Measurements from ENCODE around the gene PPP1R12C. TPM values are rescaled to one million over a fixed set of nuclear protein-coding genes. Genes with fewer than 3 reads are reported as not detected.

PPP1R12C gene
- total RNA-seq, 1 donor from 2014 or later = 110 TPM

DNA sequence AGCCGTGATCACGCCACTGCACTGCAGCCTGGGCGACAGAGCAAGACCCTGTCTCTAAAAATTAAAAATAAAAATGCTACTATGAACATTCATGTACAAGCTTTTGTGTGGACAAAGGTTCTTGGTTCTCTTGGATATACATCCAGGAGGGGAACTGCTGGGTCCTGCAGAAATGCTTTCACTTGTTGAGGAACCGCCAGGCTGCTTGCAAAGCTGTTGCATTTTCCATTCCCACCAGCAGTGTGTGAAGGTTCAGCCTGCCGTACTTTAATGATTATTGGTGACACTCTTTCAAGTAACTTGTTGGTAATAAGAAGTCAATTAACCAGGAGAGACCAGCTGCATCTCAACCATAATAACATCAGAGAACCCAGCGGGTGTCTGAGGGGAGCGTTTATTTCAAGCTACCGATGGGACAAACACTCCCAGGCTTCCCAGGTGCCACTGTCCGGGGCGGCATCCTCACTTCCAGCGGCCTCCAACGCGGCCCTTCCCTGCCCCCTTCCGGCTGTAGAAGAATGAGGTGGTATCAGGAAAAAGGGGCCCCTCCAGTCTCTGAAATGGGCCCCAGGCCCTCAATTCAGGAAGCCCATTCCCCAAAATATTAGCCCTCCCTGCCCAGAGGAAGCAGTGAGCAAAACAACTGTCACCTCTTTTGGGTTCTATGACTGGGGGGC lies 15.2 kb upstream of the PPP1R12C start:
- H3K4me3 Mint-ChIP-seq (ENCODE audit: low read depth) = no peak overlapping the region
- no peak for DNase-seq (ENCODE audit: low spot score, unreplicated experiment)
- TF ChIP-seq, protein P1, sequence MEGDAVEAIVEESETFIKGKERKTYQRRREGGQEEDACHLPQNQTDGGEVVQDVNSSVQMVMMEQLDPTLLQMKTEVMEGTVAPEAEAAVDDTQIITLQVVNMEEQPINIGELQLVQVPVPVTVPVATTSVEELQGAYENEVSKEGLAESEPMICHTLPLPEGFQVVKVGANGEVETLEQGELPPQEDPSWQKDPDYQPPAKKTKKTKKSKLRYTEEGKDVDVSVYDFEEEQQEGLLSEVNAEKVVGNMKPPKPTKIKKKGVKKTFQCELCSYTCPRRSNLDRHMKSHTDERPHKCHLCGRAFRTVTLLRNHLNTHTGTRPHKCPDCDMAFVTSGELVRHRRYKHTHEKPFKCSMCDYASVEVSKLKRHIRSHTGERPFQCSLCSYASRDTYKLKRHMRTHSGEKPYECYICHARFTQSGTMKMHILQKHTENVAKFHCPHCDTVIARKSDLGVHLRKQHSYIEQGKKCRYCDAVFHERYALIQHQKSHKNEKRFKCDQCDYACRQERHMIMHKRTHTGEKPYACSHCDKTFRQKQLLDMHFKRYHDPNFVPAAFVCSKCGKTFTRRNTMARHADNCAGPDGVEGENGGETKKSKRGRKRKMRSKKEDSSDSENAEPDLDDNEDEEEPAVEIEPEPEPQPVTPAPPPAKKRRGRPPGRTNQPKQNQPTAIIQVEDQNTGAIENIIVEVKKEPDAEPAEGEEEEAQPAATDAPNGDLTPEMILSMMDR (IDR thresholded peaks at IDR 0.05; ENCODE audit: unreplicated experiment) = no peak
- peaks cover 27% of the 10 kb centered on the region for H3K27me3 Mint-ChIP-seq
- H3K9me3 Mint-ChIP-seq (ENCODE audit: low read depth) = no peaks in the 10 kb centered on the region
- H3K27ac Mint-ChIP-seq = no peak overlapping the region
- H3K36me3 Mint-ChIP-seq (ENCODE audit: insufficient read depth) = no peaks in the 10 kb centered on the region
- H3K4me1 Mint-ChIP-seq (ENCODE audit: low read depth) = no peaks in the 10 kb centered on the region

DNA sequence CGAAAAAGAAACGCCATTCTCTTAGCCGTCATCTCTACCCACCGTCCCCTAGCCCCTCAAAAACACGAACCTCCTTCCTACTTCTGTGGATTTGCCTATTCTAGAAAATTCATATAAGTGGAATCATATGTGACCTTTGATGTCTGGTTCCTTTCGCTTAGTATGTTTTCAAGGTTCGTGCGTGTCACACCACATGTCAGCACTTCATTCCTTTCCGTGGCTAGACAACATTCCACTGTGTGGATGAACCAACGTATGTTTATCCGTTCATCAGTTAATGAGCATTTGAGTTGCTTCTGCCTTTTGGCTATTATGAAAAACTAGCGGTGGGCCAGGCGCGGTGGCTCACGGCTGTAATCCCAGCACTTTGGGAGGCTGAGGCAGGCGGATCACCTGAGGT lies 14.0 kb upstream of the PPP1R12C start:
- H3K4me3 Mint-ChIP-seq (ENCODE audit: low read depth) = no peak overlapping the region
- no peaks in the 10 kb centered on the region for H3K9me3 Mint-ChIP-seq (ENCODE audit: low read depth)
- DNase-seq (ENCODE audit: low spot score, unreplicated experiment) = no peak
- H3K36me3 Mint-ChIP-seq (ENCODE audit: insufficient read depth) = no peaks in the 10 kb centered on the region
- H3K27ac Mint-ChIP-seq = no peak overlapping the region
- TF ChIP-seq, protein P1 (IDR thresholded peaks at IDR 0.05; ENCODE audit: unreplicated experiment) = no peak
- H3K4me1 Mint-ChIP-seq (ENCODE audit: low read depth) = no peaks in the 10 kb centered on the region
- H3K27me3 Mint-ChIP-seq = peaks cover 37% of the 10 kb centered on the region

GRCh38 chr19:55119053-55119452 lies 1.6 kb upstream of the PPP1R12C start:
- H3K27me3 Mint-ChIP-seq = peaks cover 18% of the 10 kb centered on the region
- peak overlapping the region; percentile 98 for H3K27ac Mint-ChIP-seq
- DNase-seq (ENCODE audit: low spot score, unreplicated experiment) = no peak
- H3K4me3 Mint-ChIP-seq (ENCODE audit: low read depth) = peak overlapping the region; percentile 96
- H3K36me3 Mint-ChIP-seq (ENCODE audit: insufficient read depth) = no peaks in the 10 kb centered on the region
- no peaks in the 10 kb centered on the region for H3K9me3 Mint-ChIP-seq (ENCODE audit: low read depth)
- TF ChIP-seq, protein P1 (IDR thresholded peaks at IDR 0.05; ENCODE audit: unreplicated experiment) = no peak
- peaks cover 25% of the 10 kb centered on the region for H3K4me1 Mint-ChIP-seq (ENCODE audit: low read depth)

GRCh38 chr19:55118401-55118991 lies 1.1 kb upstream of the PPP1R12C start:
- DNase-seq (ENCODE audit: low spot score, unreplicated experiment) = peak; percentile 56
- H3K27me3 Mint-ChIP-seq = peaks cover 13% of the 10 kb centered on the region
- no peaks in the 10 kb centered on the region for H3K36me3 Mint-ChIP-seq (ENCODE audit: insufficient read depth)
- H3K4me3 Mint-ChIP-seq (ENCODE audit: low read depth) = peak overlapping the region; percentile 96
- TF ChIP-seq, protein P1 (IDR thresholded peaks at IDR 0.05; ENCODE audit: unreplicated experiment) = no peak
- no peaks in the 10 kb centered on the region for H3K9me3 Mint-ChIP-seq (ENCODE audit: low read depth)
- H3K27ac Mint-ChIP-seq = peak overlapping the region; percentile 98
- peaks cover 26% of the 10 kb centered on the region for H3K4me1 Mint-ChIP-seq (ENCODE audit: low read depth)

- TF ChIP-seq, protein P1 (IDR thresholded peaks at IDR 0.05; ENCODE audit: unreplicated experiment) = no peak
- Mint-ChIP-seq H3K4me1 (ENCODE audit: low read depth) (peaks cover 26% of the 10 kb centered on the region), H3K27ac (peak overlapping the region; percentile 98), H3K36me3 (ENCODE audit: insufficient read depth) (no peaks in the 10 kb centered on the region), H3K9me3 (ENCODE audit: low read depth) (no peaks in the 10 kb centered on the region), H3K4me3 (ENCODE audit: low read depth) (peak overlapping the region; percentile 96), H3K27me3 (peaks cover 6% of the 10 kb centered on the region)
- peak; percentile 91 for DNase-seq (ENCODE audit: low spot score, unreplicated experiment)
Observed at GRCh38 chr19:55117663-55118391, 390 bp upstream of the PPP1R12C start.

Data from progenitor cell of endocrine pancreas (in vitro differentiated cells).